HEK293 (cell line): ENCODE results near the gene PARK7.

Experiments
- CTCF ChIP-seq: fragments of 450-650 bp; formaldehyde crosslinking; IDR thresholded peaks from 2 replicates; pipeline ENCODE4 v1.5.1; 2016; ENCODE audit warnings: missing biosample characterization, missing genetic modification characterization
- FEZF1 ChIP-seq: fragments of 450-650 bp; formaldehyde crosslinking; IDR thresholded peaks from 2 replicates; pipeline ENCODE4 v1.5.1; 2016; ENCODE audit warnings: missing biosample characterization, missing genetic modification characterization
- IKZF3 ChIP-seq: fragments of 450-650 bp; IDR thresholded peaks from 2 replicates; pipeline ENCODE4 v1.5.0; 2018; ENCODE audit warnings: missing biosample characterization, mild to moderate bottlenecking, missing genetic modification characterization, moderate library complexity
- YY1 ChIP-seq: fragments of 450-650 bp; formaldehyde crosslinking; IDR thresholded peaks from 2 replicates; pipeline ENCODE4 v1.5.1; 2018; ENCODE audit warnings: missing biosample characterization, missing genetic modification characterization
- ZFP37 ChIP-seq: fragments of 450-650 bp; formaldehyde crosslinking; IDR thresholded peaks from 2 replicates; pipeline ENCODE4 v1.5.1; 2016; ENCODE audit warnings: missing biosample characterization, missing genetic modification characterization
- ZNF133 ChIP-seq: fragments of 450-650 bp; formaldehyde crosslinking; IDR thresholded peaks from 2 replicates; pipeline ENCODE4 v1.5.1; 2016; ENCODE audit warnings: missing biosample characterization, missing genetic modification characterization
- ZNF433 ChIP-seq: fragments of 450-650 bp; formaldehyde crosslinking; IDR thresholded peaks from 2 replicates; pipeline ENCODE4 v1.5.1; 2016; ENCODE audit warnings: missing biosample characterization, missing genetic modification characterization, low read depth
- ZNF501 ChIP-seq: fragments of 450-650 bp; formaldehyde crosslinking; IDR thresholded peaks from 2 replicates; pipeline ENCODE4 v1.5.1; 2016; ENCODE audit warnings: missing biosample characterization, missing genetic modification characterization
- ZNF596 ChIP-seq: fragments of 450-650 bp; IDR thresholded peaks from 2 replicates; pipeline ENCODE4 v1.5.0; 2018; ENCODE audit warnings: missing biosample characterization, mild to moderate bottlenecking, missing genetic modification characterization, moderate library complexity
- ZNF624 ChIP-seq: fragments of 450-650 bp; formaldehyde crosslinking; IDR thresholded peaks from 2 replicates; pipeline ENCODE4 v1.5.1; 2017; ENCODE audit warnings: missing biosample characterization, missing genetic modification characterization
- ZNF658 ChIP-seq: fragments of 450-650 bp; formaldehyde crosslinking; IDR thresholded peaks from 2 replicates; pipeline ENCODE4; 2016; ENCODE audit warnings: missing biosample characterization, missing genetic modification characterization
- ZNF837 ChIP-seq: fragments of 450-650 bp; formaldehyde crosslinking; IDR thresholded peaks from 2 replicates; pipeline ENCODE4 v1.5.1; 2016; ENCODE audit warnings: missing biosample characterization, missing genetic modification characterization
- TF ChIP-seq, protein P1 (sequence below): fragments of 450-650 bp; formaldehyde crosslinking; IDR thresholded peaks from 2 replicates; pipeline ENCODE4 v1.5.1; 2016; ENCODE audit warnings: missing biosample characterization, missing genetic modification characterization
- TF ChIP-seq, protein P2 (sequence below): fragments of 450-650 bp; formaldehyde crosslinking; IDR thresholded peaks from 2 replicates; pipeline ENCODE4 v1.5.1; 2016; ENCODE audit warnings: missing biosample characterization, missing genetic modification characterization

DNA sequence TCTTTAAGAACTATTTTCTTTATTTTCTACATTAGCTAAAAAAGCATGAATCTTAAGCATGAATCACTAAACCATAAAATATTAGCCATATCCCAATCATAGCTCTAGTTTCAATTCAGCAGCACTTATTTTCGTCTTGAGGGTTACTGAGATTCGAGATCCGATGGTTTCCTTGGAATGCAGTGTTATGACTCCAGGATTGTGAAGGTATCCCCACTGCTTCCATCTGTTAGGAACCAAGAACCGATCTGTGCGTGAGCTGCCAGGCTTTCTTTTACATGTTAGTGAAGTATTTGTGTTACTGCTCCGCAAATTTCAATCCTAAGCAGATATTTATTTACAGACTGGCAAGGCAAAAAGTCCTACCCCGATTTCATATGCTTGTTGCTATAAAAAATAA lies 39.7 kb upstream of the PARK7 start:
- TF ChIP-seq CTCF (tag by site-specific recombination) (no peak), ZNF596 (tag by site-specific recombination) (no peak), ZNF624 (tag by site-specific recombination) (no peak), IKZF3 (no peak), ZFP37 (tag by site-specific recombination) (no peak), ZNF658 (tag by site-specific recombination) (no peak), YY1 (no peak), ZNF433 (no peak), ZNF837 (tag by site-specific recombination) (no peak), ZNF133 (tag by site-specific recombination) (no peak), ZNF501 (no peak), FEZF1 (tag by site-specific recombination) (no peak)
- TF ChIP-seq, protein P1, sequence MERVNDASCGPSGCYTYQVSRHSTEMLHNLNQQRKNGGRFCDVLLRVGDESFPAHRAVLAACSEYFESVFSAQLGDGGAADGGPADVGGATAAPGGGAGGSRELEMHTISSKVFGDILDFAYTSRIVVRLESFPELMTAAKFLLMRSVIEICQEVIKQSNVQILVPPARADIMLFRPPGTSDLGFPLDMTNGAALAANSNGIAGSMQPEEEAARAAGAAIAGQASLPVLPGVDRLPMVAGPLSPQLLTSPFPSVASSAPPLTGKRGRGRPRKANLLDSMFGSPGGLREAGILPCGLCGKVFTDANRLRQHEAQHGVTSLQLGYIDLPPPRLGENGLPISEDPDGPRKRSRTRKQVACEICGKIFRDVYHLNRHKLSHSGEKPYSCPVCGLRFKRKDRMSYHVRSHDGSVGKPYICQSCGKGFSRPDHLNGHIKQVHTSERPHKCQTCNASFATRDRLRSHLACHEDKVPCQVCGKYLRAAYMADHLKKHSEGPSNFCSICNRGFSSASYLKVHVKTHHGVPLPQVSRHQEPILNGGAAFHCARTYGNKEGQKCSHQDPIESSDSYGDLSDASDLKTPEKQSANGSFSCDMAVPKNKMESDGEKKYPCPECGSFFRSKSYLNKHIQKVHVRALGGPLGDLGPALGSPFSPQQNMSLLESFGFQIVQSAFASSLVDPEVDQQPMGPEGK (tag by site-specific recombination), result no peak
- TF ChIP-seq, protein P2, sequence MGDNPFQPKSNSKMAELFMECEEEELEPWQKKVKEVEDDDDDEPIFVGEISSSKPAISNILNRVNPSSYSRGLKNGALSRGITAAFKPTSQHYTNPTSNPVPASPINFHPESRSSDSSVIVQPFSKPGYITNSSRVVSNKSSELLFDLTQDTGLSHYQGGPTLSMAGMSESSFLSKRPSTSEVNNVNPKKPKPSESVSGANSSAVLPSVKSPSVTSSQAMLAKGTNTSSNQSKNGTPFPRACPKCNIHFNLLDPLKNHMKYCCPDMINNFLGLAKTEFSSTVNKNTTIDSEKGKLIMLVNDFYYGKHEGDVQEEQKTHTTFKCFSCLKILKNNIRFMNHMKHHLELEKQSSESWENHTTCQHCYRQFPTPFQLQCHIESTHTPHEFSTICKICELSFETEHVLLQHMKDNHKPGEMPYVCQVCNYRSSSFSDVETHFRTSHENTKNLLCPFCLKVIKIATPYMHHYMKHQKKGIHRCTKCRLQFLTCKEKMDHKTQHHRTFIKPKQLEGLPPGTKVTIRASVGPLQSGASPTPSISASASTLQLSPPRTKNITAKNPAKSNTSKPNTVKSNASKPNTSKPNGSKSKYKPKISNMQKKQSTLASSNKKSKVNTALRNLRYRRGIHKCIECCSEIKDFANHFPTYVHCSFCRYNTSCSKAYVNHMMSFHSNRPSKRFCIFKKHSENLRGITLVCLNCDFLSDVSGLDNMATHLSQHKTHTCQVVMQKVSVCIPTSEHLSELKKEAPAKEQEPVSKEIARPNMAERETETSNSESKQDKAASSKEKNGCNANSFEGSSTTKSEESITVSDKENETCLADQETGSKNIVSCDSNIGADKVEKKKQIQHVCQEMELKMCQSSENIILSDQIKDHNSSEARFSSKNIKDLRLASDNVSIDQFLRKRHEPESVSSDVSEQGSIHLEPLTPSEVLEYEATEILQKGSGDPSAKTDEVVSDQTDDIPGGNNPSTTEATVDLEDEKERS (tag by site-specific recombination), result no peak
